Renal cortical epithelial cell (primary cell): Measurements from ENCODE around the gene RYK. TPM values are rescaled to one million over a fixed set of nuclear protein-coding genes. Genes with fewer than 3 reads are reported as not detected.
A peak's percentile ranks its signal among the peaks of the same experiment; 100 is the strongest.
"Not testable (repeated sequence)": the region's sequence is repeated elsewhere in the genome, so short reads cannot be mapped to it uniquely, and the experiment has no call there.

Experiments used
- DNase-seq: peaks from one replicate; pipeline ENCODE4 v3.0.0-alpha.2; 2011; ENCODE audit warnings: low read depth
- total RNA-seq: library from RNA; depleted of rRNA; stranded (reverse); fragments of >200 nt; gene quantifications from 2 replicates; pipeline ENCODE4 v1.2.3, GENCODE V29; 2014

RYK gene
- total RNA-seq, result 87.2 and 139 TPM in 2 replicates

DNA sequence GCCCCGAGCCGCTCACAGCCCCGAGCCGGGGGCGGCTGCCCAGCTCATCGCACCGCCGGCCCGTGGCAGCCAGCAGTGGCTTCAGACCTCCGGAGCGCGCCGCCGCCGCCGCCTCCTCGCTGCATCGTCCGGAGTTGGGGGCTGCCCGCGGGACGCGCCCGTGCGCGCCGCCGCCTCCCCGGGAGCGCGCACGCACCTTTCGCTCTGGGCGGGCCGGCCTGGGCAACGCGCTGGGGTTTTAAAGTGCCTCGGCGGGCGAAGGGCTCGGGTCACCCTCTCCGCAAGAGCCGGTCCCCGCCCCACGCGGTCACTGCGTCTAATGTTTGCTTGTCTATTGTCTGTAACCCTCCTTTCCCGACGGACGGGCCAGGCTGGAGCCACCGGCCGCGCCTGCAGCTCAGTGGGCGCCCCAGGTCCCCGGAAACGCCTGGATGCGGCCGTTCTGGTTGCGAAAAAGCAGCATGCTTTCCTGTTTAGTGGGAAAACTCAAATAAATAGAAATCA lies at the start of gene RYK:
TSS of gene RYK (minus strand) at position 143 of the 504 bp plus-strand sequence. CDS start 205 bp downstream, outside the sequence.
- peak; percentile 18 for DNase-seq

- no peak for DNase-seq
Measured at GRCh38 chr3:134299888-134300206, 49.2 kb upstream of the RYK start.

DNA sequence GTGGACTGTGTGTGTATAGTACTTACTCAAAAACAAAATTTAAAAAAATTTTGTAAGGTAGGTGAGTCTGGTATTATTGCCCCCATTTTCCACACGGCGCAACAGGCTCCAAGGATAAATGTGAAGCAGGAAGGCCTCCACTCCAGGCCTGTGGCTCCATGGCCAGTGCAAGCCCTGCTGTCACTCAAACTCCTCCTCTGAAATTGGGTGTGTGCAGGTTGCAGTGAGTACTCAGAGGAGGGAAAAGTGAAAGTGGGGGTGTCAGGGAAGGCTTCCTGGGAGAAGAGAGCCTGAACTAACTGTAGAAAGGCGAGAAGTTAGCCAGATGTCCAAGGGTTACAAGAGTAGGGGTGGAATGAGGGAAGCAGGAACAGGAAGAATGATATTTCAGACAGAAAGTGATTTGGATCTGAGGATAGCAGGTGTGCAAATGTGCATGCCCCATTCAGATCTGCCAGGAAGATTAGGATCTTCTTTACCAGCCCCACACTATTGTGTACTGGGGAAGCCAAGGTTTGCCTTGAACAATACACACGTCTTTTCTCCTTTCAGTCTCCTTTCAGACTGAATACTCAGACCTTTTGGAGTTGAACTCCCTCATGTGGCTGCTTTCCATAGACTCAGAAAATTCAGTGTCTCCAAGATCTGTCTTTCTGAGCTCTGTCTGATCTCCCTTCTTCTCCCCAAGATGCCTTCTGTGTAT lies 48.7 kb upstream of the RYK start:
- DNase-seq, result peak; percentile 48

DNA sequence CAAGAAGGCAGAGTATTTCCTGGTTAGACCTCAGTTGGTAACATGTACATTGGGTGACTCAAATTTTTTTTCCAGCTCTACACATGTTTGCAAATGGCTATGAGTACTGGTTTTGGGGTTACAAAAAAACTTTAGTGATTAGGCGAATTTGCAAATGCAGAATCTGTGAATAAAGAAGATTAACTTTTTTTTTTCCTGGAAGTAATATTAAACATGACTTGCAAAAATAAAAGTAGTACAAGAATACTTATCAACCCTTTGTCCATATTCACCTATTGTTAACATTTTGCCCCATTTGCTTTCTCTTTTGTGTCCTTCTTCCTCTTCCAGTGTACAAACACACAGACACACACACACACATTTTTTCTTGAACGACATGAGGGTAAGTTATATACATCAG lies 47.6 kb upstream of the RYK start:
- no peak for DNase-seq

GRCh38 chr3:134296616-134297015 lies 46.0 kb upstream of the RYK start:
- DNase-seq, result no peak

DNA sequence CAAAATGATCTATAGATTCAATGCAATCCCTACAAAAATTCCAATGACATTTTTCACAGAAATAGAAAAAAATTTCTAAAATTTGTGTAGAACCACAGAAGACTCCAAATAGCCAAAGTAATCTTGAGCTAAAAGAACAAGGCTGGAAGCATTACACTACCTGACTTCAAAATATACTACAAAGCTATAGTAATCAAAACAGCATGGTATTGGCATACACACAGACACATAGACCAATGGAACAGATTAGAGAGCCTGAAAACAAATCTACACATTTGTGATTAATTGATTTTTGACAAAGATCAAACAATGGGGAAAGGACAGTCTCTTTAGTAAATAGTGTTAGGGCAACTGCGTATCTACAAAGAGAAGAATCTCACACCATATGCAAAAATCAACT lies 45.3 kb upstream of the RYK start:
- DNase-seq, result no peak

DNA sequence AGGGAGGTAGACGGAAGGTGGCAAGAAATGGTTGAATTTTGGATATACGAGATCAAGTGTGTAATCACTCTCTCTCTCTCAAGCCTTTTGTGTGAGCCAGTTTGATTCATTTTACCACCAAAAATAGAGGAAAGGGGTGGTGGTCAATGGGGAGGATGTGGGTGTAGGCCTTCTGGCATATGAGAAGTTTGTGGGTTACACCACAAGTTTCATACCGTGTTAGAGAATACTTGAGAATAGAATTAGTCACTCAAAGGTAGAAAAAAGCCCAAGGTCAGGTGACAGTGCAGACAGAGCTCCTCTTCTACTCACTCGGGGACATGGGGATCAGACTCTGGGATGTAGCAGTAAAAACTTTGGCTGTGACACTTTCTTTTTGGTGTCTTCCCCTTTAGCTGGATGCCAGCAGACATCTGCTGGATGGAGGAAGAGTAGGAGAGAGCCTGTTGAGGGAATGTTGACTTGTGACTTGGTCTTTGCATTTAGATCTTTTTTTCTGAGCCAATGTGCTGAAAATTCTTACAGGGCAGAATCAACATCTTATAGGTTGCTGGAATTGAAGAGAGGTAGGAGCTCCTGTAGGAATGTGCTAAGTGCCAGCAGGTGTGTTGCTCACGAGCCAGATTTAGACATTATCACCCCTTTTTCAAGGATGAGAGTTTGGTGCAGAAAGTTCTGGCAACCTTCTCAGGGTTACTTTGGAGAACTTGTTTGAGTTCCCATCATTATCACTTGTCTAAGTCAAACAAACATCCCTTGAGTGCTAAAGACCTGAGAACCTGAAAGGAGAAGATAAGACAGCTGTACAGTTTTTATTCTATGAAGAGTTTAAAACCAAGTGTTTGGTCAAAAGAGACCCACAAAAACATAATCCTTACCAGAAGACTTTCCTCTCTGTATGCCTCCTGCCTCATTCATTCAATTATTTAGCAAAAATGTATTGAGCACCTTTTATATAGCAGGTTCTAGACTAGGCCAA lies 43.9 kb upstream of the RYK start:
- no peak for DNase-seq

DNA sequence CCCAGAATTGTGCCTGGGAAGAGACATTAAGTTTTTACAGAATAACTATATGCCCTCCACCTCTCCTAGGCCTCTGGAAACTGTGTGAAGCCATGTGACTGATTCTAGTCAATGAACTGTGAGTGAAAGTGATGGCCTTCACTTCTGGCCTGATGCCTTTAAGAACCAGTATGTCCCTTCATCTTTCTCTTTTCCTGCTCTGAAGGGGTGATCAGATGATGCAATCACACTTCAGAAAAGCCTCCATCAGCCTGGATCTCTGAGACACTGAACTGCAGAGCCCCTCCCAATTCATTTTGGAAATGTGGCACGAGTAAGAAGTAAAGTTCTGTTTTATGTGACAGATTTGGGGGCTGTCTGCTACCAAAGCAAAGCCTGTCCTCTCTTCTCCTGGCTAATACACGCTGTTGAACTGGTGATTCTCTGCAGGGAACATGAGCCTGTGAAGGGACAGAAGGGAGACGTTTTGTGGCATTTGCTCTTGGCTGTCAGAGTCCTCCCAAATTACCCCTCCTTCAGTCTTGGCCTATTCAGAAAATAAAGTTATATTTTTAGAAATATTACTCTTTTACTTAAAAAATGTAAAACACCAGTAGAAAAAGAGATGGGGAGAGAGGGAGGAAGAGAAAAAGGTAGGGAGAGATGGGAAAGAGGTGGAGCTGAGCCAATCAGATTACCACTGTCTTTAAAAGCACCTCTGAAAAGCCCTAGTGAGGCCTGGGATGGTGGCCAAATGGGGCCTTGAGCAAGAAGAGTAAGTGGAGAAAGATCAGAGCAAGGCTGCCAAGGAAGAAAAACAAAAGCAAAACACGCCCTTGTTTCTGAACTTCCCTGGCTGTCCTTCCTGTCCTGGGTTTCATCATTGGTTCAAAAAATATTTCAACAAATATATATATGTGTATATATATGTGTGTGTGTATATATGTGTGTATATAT lies 40.9 kb upstream of the RYK start:
- DNase-seq, result peak; percentile 54

GRCh38 chr3:134287512-134287911 lies 36.9 kb upstream of the RYK start:
- no peak for DNase-seq

DNA sequence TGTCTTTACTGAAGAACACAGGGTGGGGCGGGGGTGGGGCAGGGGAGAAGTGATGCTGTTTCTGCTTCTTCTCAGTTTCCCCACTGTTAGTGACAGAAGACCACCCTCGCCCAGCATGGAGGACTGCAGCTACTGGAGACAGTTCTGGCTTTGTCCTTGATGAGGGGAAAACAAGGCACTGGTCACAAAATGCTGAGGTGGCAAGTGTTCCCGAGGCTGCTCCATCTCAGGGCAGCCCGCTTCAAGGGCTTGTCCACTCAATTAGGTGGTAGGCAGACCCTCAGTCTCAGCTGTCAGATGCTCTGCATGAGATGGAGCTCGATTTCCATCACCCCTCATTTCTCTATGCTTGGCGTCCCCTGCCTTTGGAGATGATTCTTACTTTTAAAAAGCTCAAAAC lies 33.8 kb upstream of the RYK start:
- no peak for DNase-seq

- DNase-seq, result no peak
Measured at GRCh38 chr3:134282659-134283047, 32.0 kb upstream of the RYK start.

DNA sequence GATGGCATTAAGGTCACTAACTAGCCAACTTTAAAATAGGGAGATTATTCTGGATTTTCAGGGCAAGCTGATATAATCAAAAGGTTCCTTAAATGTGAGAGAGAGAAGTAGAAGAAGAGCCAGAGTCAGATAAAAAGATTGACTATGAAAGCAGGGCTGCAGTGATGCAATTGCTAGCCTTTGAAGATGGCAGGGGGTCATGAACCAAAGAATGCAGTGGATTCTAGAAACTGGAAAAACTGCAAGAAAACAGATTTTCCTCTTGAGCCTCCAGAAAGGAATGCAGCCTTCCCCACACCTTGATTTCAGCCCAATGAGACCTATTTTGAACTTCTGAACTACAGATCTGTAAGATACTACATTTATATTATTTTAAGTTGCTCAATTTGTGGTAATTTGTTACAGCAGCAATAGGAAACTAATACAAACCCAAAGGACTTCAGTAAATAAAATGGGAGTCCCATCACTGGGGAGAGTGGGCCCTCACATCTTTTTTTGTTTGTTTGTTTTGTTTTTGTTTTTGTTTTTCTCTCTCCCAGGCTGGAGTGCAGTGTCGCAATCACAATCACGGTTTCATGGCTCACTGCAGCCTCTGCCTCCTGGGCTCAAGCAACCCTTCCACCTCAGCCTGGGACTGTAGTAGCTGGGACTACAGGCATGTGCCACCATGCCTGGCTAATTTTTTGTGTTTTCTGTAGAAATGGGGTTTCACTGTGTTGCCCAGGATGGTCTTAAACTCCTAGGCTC lies 31.4 kb upstream of the RYK start:
- no peak for DNase-seq

DNA sequence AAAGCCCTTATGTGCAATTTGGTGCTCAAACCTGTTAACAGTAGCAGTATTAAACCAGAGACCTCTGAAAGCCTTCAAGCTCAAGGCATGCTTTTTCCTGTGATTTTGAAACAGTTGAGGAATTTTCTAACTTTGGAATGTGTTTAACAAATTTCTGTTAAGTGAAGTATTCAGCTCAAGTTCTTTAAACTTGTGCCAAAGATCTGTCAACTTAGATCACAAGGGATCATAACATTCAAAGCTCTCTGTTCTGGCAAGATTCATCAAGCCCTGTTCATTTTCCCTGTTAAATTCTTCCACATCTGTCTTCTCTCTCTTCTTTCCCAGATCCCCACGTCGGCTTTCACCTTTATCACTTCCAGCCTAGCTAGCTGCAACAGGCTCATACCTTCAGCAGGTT lies 28.8 kb upstream of the RYK start:
- DNase-seq, result peak; percentile 29

DNA sequence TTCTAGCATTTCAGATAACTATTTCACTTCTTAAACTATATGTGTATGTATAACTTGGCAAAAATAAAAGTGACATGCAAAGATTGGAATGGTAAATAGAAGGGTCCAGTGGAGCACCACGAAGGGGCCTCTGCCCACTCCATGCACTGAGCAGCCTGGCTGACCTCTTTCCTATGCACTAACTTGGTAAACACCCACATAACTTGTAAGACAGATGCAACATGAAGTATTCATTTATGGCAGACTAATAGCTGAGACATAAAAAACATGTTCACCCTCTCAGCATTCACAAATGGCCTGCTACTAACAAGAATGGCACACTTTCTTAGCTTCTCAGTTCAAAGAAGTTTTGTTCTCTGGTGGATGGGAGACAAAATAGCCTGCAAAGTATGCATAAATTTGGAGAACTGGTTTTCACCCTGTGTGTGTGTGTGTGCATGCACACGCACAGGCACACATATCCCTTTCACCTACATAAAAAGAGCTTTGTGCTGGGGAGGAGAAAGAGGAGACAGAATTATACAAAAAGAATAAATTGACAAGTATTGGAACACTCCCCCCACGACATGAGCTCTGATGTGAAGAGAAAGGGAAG lies 26.5 kb upstream of the RYK start:
- DNase-seq, result no peak

- DNase-seq, result no peak
Measured at GRCh38 chr3:134276086-134276485, 25.4 kb upstream of the RYK start.

- DNase-seq, result not testable (repeated sequence)
Measured at GRCh38 chr3:134275110-134275509, 24.5 kb upstream of the RYK start.

GRCh38 chr3:134274571-134274970 lies 23.9 kb upstream of the RYK start:
- DNase-seq, result no peak

DNA sequence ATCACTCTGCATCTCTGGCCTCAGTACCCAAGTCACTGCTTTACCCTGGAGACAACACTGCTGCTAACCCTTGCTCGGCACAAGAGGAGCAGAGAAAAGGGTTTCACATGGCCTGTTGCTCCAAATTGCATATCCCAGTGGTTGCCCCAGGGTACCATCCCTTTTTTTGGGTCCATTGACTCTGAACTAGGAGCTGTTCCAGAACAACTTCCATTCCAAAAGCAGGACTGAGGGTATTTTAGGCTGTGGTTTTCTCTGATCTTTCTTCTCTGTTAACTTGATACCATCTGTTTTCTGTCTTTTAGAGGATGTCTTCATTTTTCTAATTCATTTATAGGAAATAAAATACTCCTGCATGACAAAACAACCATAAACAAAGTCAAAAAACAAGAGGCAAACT lies 17.3 kb upstream of the RYK start:
- no peak for DNase-seq

GRCh38 chr3:134260987-134261386 lies 10.3 kb upstream of the RYK start:
- peak; percentile 43 for DNase-seq

DNA sequence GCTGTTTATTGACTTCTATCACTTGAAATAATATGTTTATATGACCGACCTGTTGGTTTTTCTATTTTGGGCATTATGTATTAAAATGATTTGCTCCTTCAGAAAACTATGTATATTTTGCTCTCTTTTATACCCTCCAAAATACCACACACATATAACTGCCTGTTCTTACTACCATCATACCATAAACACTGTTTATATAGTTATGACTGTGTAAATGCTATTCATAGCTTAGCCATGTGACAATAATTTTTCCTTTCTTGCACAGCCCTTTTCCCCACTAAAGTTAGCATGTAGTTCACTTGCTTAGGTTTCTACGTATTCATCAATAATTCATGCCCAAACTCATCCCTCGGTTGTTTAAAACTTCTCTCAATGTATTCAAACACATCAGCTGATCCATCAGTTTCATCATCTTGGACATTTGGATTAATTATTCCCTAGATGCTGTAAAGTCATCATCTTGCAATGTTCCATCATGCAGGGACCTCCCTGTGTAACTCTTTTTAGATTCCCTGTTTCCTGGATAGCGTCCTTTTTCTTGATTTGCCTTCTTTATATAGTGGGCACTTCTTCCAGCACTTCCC lies 8.2 kb upstream of the RYK start:
- peak; percentile 87 for DNase-seq
